ENCODE measurements around the gene ADCY9.

DNA sequence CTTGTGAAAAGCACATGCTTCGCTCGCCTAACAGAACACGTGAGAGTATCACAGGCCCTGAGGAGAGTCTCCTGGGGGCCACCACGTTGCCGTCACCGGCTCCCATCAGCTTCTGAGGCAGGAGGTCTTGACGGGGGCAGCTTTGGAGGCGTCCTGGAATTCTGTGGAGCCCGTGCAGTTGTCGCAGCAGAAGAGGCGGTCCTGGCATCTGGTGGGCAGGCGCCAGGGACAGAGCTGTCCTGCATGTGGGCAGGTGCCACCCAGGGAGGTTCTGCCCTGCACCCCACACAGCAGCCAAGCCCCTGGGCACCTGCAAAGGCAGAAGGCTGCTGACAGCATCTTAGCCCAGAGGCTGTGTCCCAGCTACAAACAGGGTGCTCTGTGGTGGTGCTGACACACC, 136.7 kb downstream of the ADCY9 start:
- no peak for TF ChIP-seq POLR2AphosphoS5 (IDR thresholded peaks at IDR 0.05; ENCODE audit: low read depth, low read length)
- TF ChIP-seq POLR2A (IDR thresholded peaks at IDR 0.05; ENCODE audit: low read depth, low read length): no peak
- no peak for TF ChIP-seq SPI1 (IDR thresholded peaks at IDR 0.05; ENCODE audit: low read depth, low read length)

All from GM12891 (cell line).